Measurements from ENCODE around the gene HMCN1.

HMCN1 gene

GRCh38 chr1:185935360-185935759, 201.2 kb downstream of the HMCN1 start:
- Mint-ChIP-seq H3K4me3 (no peak overlapping the region), H3K4me1 (peaks cover 6% of the 10 kb centered on the region), H3K36me3 (peaks cover 2% of the 10 kb centered on the region), H3K9me3 (no peaks in the 10 kb centered on the region), H3K27ac (no peak overlapping the region), H3K27me3 (no peaks in the 10 kb centered on the region)
- no peak for ATAC-seq (ENCODE audit: low read depth)
- no peak for DNase-seq (ENCODE audit: low spot score in 2 of 2)

- Mint-ChIP-seq H3K4me1 (no peaks in the 10 kb centered on the region), H3K27me3 (no peaks in the 10 kb centered on the region), H3K4me3 (no peak overlapping the region), H3K9me3 (no peaks in the 10 kb centered on the region), H3K36me3 (peaks cover 2% of the 10 kb centered on the region), H3K27ac (no peak overlapping the region)
- ATAC-seq (ENCODE audit: low read depth) (no peak), DNase-seq (ENCODE audit: low spot score in 2 of 2) (no peak)
Measured at GRCh38 chr1:185936641-185937040, 202.4 kb downstream of the HMCN1 start.

GRCh38 chr1:185938396-185938795, 204.2 kb downstream of the HMCN1 start:
- DNase-seq (ENCODE audit: low spot score in 2 of 2) (no peak), ATAC-seq (ENCODE audit: low read depth) (no peak)
- H3K9me3 Mint-ChIP-seq: no peaks in the 10 kb centered on the region
- H3K36me3 Mint-ChIP-seq: peaks cover 2% of the 10 kb centered on the region
- no peaks in the 10 kb centered on the region for H3K27me3 Mint-ChIP-seq
- no peak overlapping the region for H3K27ac Mint-ChIP-seq
- H3K4me3 Mint-ChIP-seq: no peak overlapping the region
- no peaks in the 10 kb centered on the region for H3K4me1 Mint-ChIP-seq

GRCh38 chr1:185939142-185939541, 205.0 kb downstream of the HMCN1 start:
- H3K36me3 Mint-ChIP-seq: peaks cover 2% of the 10 kb centered on the region
- no peak for DNase-seq (ENCODE audit: low spot score in 2 of 2)

GRCh38 chr1:185942961-185943360, 208.8 kb downstream of the HMCN1 start:
- Mint-ChIP-seq H3K4me3 (no peak overlapping the region), H3K27ac (no peak overlapping the region), H3K4me1 (no peaks in the 10 kb centered on the region), H3K9me3 (no peaks in the 10 kb centered on the region), H3K27me3 (peaks cover 2% of the 10 kb centered on the region), H3K36me3 (no peaks in the 10 kb centered on the region)
- DNase-seq (ENCODE audit: low spot score in 2 of 2) (no peak), ATAC-seq (ENCODE audit: low read depth) (no peak)

More at GRCh38 chr1:185939142-185939541, 205.0 kb downstream of the HMCN1 start:
- no peaks in the 10 kb centered on the region for H3K9me3 Mint-ChIP-seq
- no peak for ATAC-seq (ENCODE audit: low read depth)
- H3K27ac Mint-ChIP-seq: no peak overlapping the region
- H3K27me3 Mint-ChIP-seq: no peaks in the 10 kb centered on the region
- H3K4me3 Mint-ChIP-seq: no peak overlapping the region
- no peaks in the 10 kb centered on the region for H3K4me1 Mint-ChIP-seq

GRCh38 chr1:185956881-185957280, 222.7 kb downstream of the HMCN1 start:
- Mint-ChIP-seq H3K4me3 (no peak overlapping the region), H3K27ac (no peak overlapping the region), H3K4me1 (no peaks in the 10 kb centered on the region), H3K36me3 (no peaks in the 10 kb centered on the region), H3K27me3 (peaks cover 7% of the 10 kb centered on the region), H3K9me3 (no peaks in the 10 kb centered on the region)
- ATAC-seq (ENCODE audit: low read depth): no peak
- no peak for DNase-seq (ENCODE audit: low spot score in 2 of 2)

- Mint-ChIP-seq H3K36me3 (no peaks in the 10 kb centered on the region), H3K4me1 (no peaks in the 10 kb centered on the region), H3K27me3 (peaks cover 6% of the 10 kb centered on the region), H3K9me3 (no peaks in the 10 kb centered on the region), H3K27ac (no peak overlapping the region), H3K4me3 (no peak overlapping the region)
- no peak for ATAC-seq (ENCODE audit: low read depth)
- no peak for DNase-seq (ENCODE audit: low spot score in 2 of 2)
Measured at GRCh38 chr1:185957441-185958363, 223.5 kb downstream of the HMCN1 start.

- Mint-ChIP-seq H3K4me3 (no peak overlapping the region), H3K9me3 (no peaks in the 10 kb centered on the region), H3K36me3 (no peaks in the 10 kb centered on the region), H3K27me3 (peaks cover 6% of the 10 kb centered on the region), H3K27ac (no peak overlapping the region), H3K4me1 (peaks cover 3% of the 10 kb centered on the region)
- ATAC-seq (ENCODE audit: low read depth) (no peak), DNase-seq (ENCODE audit: low spot score in 2 of 2) (no peak)
Measured at GRCh38 chr1:185960422-185961321, 226.5 kb downstream of the HMCN1 start.

GRCh38 chr1:185961664-185962063, 227.5 kb downstream of the HMCN1 start:
- no peak for ATAC-seq (ENCODE audit: low read depth)
- Mint-ChIP-seq H3K4me1 (peaks cover 3% of the 10 kb centered on the region), H3K27ac (no peak overlapping the region), H3K27me3 (peaks cover 6% of the 10 kb centered on the region), H3K4me3 (no peak overlapping the region), H3K36me3 (no peaks in the 10 kb centered on the region), H3K9me3 (no peaks in the 10 kb centered on the region)
- DNase-seq (ENCODE audit: low spot score in 2 of 2): no peak

GRCh38 chr1:185964946-185965345, 230.8 kb downstream of the HMCN1 start:
- Mint-ChIP-seq H3K36me3 (no peaks in the 10 kb centered on the region), H3K4me3 (no peak overlapping the region), H3K9me3 (no peaks in the 10 kb centered on the region), H3K27me3 (peaks cover 4% of the 10 kb centered on the region), H3K27ac (no peak overlapping the region), H3K4me1 (peaks cover 3% of the 10 kb centered on the region)
- ATAC-seq (ENCODE audit: low read depth): no peak
- no peak for DNase-seq (ENCODE audit: low spot score in 2 of 2)

- peaks cover 3% of the 10 kb centered on the region for H3K4me1 Mint-ChIP-seq
- no peaks in the 10 kb centered on the region for H3K9me3 Mint-ChIP-seq
- H3K4me3 Mint-ChIP-seq: no peak overlapping the region
- no peak overlapping the region for H3K27ac Mint-ChIP-seq
- no peak for ATAC-seq (ENCODE audit: low read depth)
- no peaks in the 10 kb centered on the region for H3K36me3 Mint-ChIP-seq
- peaks cover 5% of the 10 kb centered on the region for H3K27me3 Mint-ChIP-seq
- DNase-seq (ENCODE audit: low spot score in 2 of 2): no peak
Measured at GRCh38 chr1:185965870-185966269, 231.7 kb downstream of the HMCN1 start.

GRCh38 chr1:185966471-185966870, 232.3 kb downstream of the HMCN1 start:
- Mint-ChIP-seq H3K9me3 (no peaks in the 10 kb centered on the region), H3K27ac (no peak overlapping the region), H3K4me3 (no peak overlapping the region), H3K36me3 (no peaks in the 10 kb centered on the region), H3K4me1 (peaks cover 3% of the 10 kb centered on the region), H3K27me3 (peaks cover 4% of the 10 kb centered on the region)
- ATAC-seq (ENCODE audit: low read depth) (no peak), DNase-seq (ENCODE audit: low spot score in 2 of 2) (no peak)

- ATAC-seq (ENCODE audit: low read depth) (no peak), DNase-seq (ENCODE audit: low spot score in 2 of 2) (no peak)
- Mint-ChIP-seq H3K36me3 (no peaks in the 10 kb centered on the region), H3K4me1 (peaks cover 3% of the 10 kb centered on the region), H3K9me3 (no peaks in the 10 kb centered on the region), H3K4me3 (no peak overlapping the region), H3K27me3 (peaks cover 6% of the 10 kb centered on the region), H3K27ac (no peak overlapping the region)
Measured at GRCh38 chr1:185969028-185969427, 234.8 kb downstream of the HMCN1 start.

- H3K9me3 Mint-ChIP-seq: no peaks in the 10 kb centered on the region
- peaks cover 4% of the 10 kb centered on the region for H3K27me3 Mint-ChIP-seq
- DNase-seq (ENCODE audit: low spot score in 2 of 2) (no peak), ATAC-seq (ENCODE audit: low read depth) (no peak)
- H3K36me3 Mint-ChIP-seq: no peaks in the 10 kb centered on the region
- no peak overlapping the region for H3K4me3 Mint-ChIP-seq
- peaks cover under 1% of the 10 kb centered on the region for H3K4me1 Mint-ChIP-seq
- no peak overlapping the region for H3K27ac Mint-ChIP-seq
Measured at GRCh38 chr1:185969524-185969991, 235.4 kb downstream of the HMCN1 start.
